Calu3 (cell line): Measurements from ENCODE around the gene TRPV5. TPM values are rescaled to one million over a fixed set of nuclear protein-coding genes. Genes with fewer than 3 reads are reported as not detected.

Source experiments
- BruUV-seq: library from RNA; stranded (reverse); fragments of 400-500 nt; replicated peaks from 2 replicates; lab custom pipeline; 2021; lab: Mats Ljungman, UMichigan
- CTCF ChIA-PET: fragments of 300-600 bp; sonication (Branson Sonifier 250); formaldehyde crosslinking; loops from one replicate; lab custom pipeline; 2022; ENCODE audit warnings: antibody characterized with exemption; lab: Charles Lee
- DNase-seq: peaks from one replicate; pipeline ENCODE4 v3.0.0; 2022
- H3K27ac Mint-ChIP-seq: one replicate; pipeline ENCODE4 v1.8.0; 2022; ENCODE audit warnings: mixed read lengths; ENCODE audit not compliant: unreplicated experiment
- H3K27me3 Mint-ChIP-seq: one replicate; pipeline ENCODE4 v1.8.0; 2022; ENCODE audit warnings: mixed read lengths; ENCODE audit not compliant: unreplicated experiment
- H3K36me3 Mint-ChIP-seq: one replicate; pipeline ENCODE4 v1.8.0; 2022; ENCODE audit warnings: mild to moderate bottlenecking, moderate library complexity, mixed read lengths; ENCODE audit not compliant: insufficient read depth, unreplicated experiment
- H3K4me1 Mint-ChIP-seq: one replicate; pipeline ENCODE4 v1.8.0; 2022; ENCODE audit warnings: mild to moderate bottlenecking, low read depth, mixed read lengths; ENCODE audit not compliant: unreplicated experiment
- H3K4me3 Mint-ChIP-seq: one replicate; pipeline ENCODE4 v1.8.0; 2022; ENCODE audit warnings: mild to moderate bottlenecking, low read depth, moderate library complexity, mixed read lengths; ENCODE audit not compliant: unreplicated experiment
- H3K9me3 Mint-ChIP-seq: one replicate; pipeline ENCODE4 v1.8.0; 2022; ENCODE audit warnings: low read depth, mixed read lengths; ENCODE audit not compliant: unreplicated experiment
- intact Hi-C: fragments of 100-400 bp; cut with micrococcal nuclease; formaldehyde crosslinking; loops from one replicate; pipeline ENCODE4 v1.10.0; 2022; ENCODE audit not compliant: unreplicated experiment
- total RNA-seq: library from RNA; stranded (reverse); gene quantifications from 2 replicates; pipeline ENCODE4 v1.2.3, GENCODE V29; 2022
- TF ChIP-seq, protein P1 (sequence below): fragments of 200-600 bp; IDR thresholded peaks from one replicate; pipeline ENCODE4 v1.8.0; 2022; ENCODE audit warnings: antibody characterized with exemption; ENCODE audit not compliant: unreplicated experiment

The TRPV5 gene
- total RNA-seq, 1 experiment from 2014 or later, result not detected

DNA sequence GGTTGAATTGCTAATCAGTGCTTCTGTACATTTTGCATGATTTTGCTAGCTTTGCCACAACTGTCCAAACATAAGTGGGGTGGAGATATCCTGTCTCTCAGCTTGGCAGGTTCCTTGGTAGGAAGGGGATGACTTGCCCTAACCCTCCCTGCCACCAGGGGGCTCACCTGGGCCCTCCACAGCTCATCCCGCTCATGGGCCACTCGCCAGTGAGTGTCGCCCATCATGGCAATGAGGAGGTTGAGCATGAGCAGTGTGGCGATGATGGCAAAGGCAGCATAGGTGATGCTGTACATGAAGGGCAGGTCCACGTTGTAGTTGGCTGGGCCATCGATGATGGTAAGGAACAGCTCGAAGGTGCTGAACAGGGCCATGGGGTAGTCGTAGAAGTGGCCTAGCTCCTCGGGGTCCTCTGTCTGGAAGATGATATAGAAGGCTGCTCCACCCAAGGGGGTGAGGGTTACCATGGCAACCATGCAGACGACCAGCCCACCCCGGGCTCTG, 60.2 kb downstream of the TRPV5 start:
- no TSS peak for BruUV-seq
- Mint-ChIP-seq H3K27me3 (peaks cover 66% of the 10 kb centered on the region), H3K9me3 (no peaks in the 10 kb centered on the region), H3K36me3 (no peaks in the 10 kb centered on the region), H3K4me1 (no peaks in the 10 kb centered on the region), H3K4me3 (no peak overlapping the region), H3K27ac (no peak overlapping the region)
- peak; percentile 66 for DNase-seq
- TF ChIP-seq, protein P1, sequence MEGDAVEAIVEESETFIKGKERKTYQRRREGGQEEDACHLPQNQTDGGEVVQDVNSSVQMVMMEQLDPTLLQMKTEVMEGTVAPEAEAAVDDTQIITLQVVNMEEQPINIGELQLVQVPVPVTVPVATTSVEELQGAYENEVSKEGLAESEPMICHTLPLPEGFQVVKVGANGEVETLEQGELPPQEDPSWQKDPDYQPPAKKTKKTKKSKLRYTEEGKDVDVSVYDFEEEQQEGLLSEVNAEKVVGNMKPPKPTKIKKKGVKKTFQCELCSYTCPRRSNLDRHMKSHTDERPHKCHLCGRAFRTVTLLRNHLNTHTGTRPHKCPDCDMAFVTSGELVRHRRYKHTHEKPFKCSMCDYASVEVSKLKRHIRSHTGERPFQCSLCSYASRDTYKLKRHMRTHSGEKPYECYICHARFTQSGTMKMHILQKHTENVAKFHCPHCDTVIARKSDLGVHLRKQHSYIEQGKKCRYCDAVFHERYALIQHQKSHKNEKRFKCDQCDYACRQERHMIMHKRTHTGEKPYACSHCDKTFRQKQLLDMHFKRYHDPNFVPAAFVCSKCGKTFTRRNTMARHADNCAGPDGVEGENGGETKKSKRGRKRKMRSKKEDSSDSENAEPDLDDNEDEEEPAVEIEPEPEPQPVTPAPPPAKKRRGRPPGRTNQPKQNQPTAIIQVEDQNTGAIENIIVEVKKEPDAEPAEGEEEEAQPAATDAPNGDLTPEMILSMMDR, result peak; percentile 57
- CTCF ChIA-PET, result interaction anchor here (0.8 to 2.0 kb wide), 6 partner anchors 9 to 342 kb away, joined by 3 to 18 read pairs (median 5); partner anchors contain the start of gene TRPV6
- intact Hi-C loops, result no loop called here

DNA sequence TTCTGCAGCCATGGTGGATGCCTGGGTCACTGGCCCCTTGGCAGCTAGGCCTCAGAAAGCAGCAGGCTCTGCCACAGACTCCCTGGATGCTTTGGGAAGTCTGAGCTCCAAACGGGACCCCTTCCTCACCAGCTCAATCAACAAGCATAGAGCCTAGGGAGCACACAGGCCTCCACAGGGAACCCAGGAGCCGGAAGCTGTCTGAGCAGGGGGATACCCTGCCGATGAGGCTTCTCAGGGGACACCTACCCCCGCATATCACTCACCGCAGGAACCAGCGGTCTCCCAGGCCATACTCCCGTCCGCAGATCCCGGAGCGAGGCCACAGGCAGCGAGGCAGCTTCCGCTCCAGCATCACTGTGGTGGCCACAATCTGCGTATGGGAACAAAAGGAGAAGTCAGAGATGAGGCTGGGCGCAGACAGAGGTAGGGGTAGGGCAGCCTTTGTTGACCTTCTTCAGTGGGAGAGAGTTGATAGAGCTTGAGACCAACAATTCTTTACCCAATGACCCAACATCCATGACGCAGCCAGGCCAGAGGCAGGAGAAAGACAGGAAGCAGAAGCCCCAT, 61.4 kb downstream of the TRPV5 start:
- H3K27ac Mint-ChIP-seq, result no peak overlapping the region
- DNase-seq, result no peak
- no peaks in the 10 kb centered on the region for H3K9me3 Mint-ChIP-seq
- H3K27me3 Mint-ChIP-seq, result peaks cover 61% of the 10 kb centered on the region
- TF ChIP-seq, protein P1, result no peak
- intact Hi-C loops, result no loop called here
- CTCF ChIA-PET, result interaction anchor here (2.0 kb wide), 1 partner anchor 89 kb away, joined by 18 read pairs; no protein-coding TSS in a partner anchor
- H3K4me1 Mint-ChIP-seq, result no peaks in the 10 kb centered on the region
- no TSS peak for BruUV-seq
- H3K36me3 Mint-ChIP-seq, result no peaks in the 10 kb centered on the region
- no peak overlapping the region for H3K4me3 Mint-ChIP-seq

DNA sequence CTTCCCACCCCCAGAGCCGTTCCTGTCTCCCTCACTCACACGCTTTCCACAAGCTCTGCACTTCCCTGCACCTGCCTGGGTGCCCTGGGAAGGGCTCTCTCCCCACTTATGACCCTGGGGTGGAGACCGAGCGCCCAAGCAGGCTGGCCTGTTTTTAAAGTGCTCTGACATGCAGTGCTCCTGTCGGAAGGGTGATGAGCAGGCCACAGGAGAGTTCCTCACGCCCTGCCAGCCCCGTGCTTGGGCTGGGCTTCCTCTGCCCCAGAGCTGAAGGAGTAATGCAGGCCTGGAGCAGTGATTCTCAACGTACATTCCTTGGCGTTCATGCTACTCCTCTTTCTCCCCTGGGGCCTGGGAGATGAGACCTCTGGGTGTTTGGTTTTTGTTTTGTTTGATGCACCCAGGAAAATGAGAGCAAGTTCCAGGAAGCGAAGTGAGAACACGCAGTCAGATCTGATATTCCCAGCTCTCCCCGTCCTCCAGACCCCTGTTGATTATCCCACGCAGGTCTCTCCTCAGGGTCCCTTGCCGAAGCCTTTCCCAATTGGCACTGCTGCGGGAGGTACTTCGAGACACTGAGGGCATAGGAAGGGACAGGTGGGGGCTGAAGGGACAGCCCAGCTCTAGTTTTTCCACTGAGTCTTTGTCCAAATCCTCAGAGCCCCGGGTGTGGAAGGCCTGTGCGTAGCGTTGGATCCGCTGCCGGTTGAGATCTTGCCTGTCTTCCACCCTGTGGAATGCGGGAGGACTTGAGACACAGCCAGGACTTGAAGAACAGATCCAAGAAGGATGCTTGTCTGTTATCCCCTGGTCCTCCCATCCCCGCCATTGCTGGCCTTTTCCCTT, 62.1 kb downstream of the TRPV5 start:
- CTCF ChIA-PET, result no interaction called here
- Mint-ChIP-seq H3K27ac (no peak overlapping the region), H3K9me3 (no peaks in the 10 kb centered on the region), H3K27me3 (peaks cover 61% of the 10 kb centered on the region), H3K4me3 (no peak overlapping the region), H3K4me1 (no peaks in the 10 kb centered on the region), H3K36me3 (no peaks in the 10 kb centered on the region)
- intact Hi-C loops, result no loop called here
- BruUV-seq, result no TSS peak
- no peak for DNase-seq
- TF ChIP-seq, protein P1, result no peak

DNA sequence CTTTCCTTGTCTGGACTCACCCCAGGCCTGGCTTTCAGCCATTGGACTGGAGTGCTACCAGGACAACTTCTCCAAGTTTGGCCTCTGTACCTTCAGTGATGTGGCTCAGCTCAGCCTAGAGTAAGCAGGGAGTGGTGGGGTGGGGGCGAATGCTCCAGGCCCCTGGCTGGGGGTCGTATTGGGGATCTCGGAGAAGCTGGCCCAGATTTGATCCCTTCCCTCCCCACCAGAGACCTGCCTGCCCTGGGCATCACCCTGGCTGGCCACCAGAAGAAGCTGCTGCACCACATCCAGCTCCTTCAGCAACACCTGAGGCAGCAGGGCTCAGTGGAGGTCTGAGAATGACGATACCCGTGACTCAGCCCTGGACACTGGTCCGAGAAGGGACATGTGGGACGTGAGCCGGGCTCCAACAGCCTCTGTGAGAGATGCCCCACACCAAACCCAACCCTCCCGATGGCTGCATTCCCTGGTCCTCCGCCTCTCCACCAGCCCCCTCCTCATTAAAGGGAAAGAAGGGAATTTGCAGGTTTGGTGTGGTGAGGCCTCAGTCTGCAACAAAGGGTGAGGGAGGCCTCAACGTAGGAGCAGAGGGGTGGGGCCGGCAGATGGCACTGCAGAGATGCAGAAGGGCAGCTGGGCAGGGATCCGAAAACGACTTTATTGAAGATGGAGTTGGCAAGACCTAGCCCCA, 62.8 kb downstream of the TRPV5 start:
- Mint-ChIP-seq H3K36me3 (no peaks in the 10 kb centered on the region), H3K27ac (no peak overlapping the region), H3K9me3 (no peaks in the 10 kb centered on the region), H3K27me3 (peaks cover 61% of the 10 kb centered on the region), H3K4me1 (no peaks in the 10 kb centered on the region), H3K4me3 (no peak overlapping the region)
- CTCF ChIA-PET, result no interaction called here
- intact Hi-C loops, result no loop called here
- TF ChIP-seq, protein P1, result no peak
- no peak for DNase-seq
- BruUV-seq, result no TSS peak
